Prostate gland (tissue), 2 donors: Measurements from ENCODE around the gene NR5A1.

ENCODE experiments used
- CTCF ChIP-seq, 4 experiments: fragments of 200-600 bp in 2 of 4; fragments of 450-650 bp in 2 of 4; sonication (generic) in 2 of 4; IDR thresholded peaks; 1 replicate in 3 of 4; 2 replicates in 1 of 4; pipeline ENCODE4 v1.5.1; 2016 to 2019; ENCODE audit warnings: antibody characterized with exemption in 4 of 4, mild to moderate bottlenecking in 2 of 4, moderate library complexity in 2 of 4
- POLR2A ChIP-seq: fragments of 450-650 bp; IDR thresholded peaks from one replicate; pipeline ENCODE4 v1.6.1; 2016; ENCODE audit warnings: antibody characterized with exemption, mild to moderate bottlenecking

GRCh38 chr9:124441291-124441690 is 65.9 kb downstream of the NR5A1 start:
- no peak for TF ChIP-seq CTCF (IDR thresholded peaks at IDR 0.05)
- no peak for TF ChIP-seq POLR2A
